RWPE2 (cell line): Measurements from ENCODE around the gene GGT5.
A peak's percentile ranks its signal among the peaks of the same experiment; 100 is the strongest.

Experiments used
- ATAC-seq: fragments of 200-7000 bp; cut with Tn5 transposase; 3 replicates; pipeline ENCODE4 v1.9.1; 2021; ENCODE audit warnings: low read depth
- DNase-seq: peaks from one replicate; pipeline ENCODE4 v3.0.0-alpha.2; 2020; ENCODE audit warnings: low spot score
- H3K27ac ChIP-seq: fragments of 450-650 bp; 2 replicates; pipeline ENCODE4 v1.5.1; 2017; ENCODE audit warnings: mild to moderate bottlenecking; ENCODE audit not compliant: poor library complexity, severe bottlenecking
- H3K27me3 ChIP-seq: fragments of 250-450 bp; sonication (Bioruptor Pico); 2 replicates; pipeline ENCODE4 v1.5.1; 2021; ENCODE audit warnings: mild to moderate bottlenecking, moderate library complexity; ENCODE audit not compliant: insufficient read depth, poor library complexity, severe bottlenecking
- H3K36me3 ChIP-seq: fragments of 250-450 bp; sonication (Bioruptor Pico); 2 replicates; pipeline ENCODE4 v1.5.1; 2020; ENCODE audit warnings: low read depth, mild to moderate bottlenecking, moderate library complexity
- H3K4me1 ChIP-seq: fragments of 250-450 bp; sonication (Bioruptor Pico); 2 replicates; pipeline ENCODE4 v1.5.1; 2021; ENCODE audit warnings: mild to moderate bottlenecking, moderate library complexity; ENCODE audit not compliant: insufficient read depth, poor library complexity, severe bottlenecking
- H3K4me3 ChIP-seq: fragments of 250-450 bp; sonication (Bioruptor Pico); 2 replicates; pipeline ENCODE4 v1.5.1; 2021; ENCODE audit warnings: mild to moderate bottlenecking, moderate library complexity; ENCODE audit not compliant: severe bottlenecking
- H3K9me3 ChIP-seq: fragments of 250-450 bp; sonication (Bioruptor Pico); 2 replicates; pipeline ENCODE4 v1.5.1; 2021; ENCODE audit warnings: mild to moderate bottlenecking, moderate library complexity; ENCODE audit not compliant: severe bottlenecking
- TF ChIP-seq, protein P1 (sequence below): fragments of 450-650 bp; IDR thresholded peaks from one replicate; pipeline ENCODE4 v1.5.1; 2017; ENCODE audit warnings: mild to moderate bottlenecking, moderate library complexity; ENCODE audit not compliant: poor library complexity, severe bottlenecking

Gene GGT5

DNA sequence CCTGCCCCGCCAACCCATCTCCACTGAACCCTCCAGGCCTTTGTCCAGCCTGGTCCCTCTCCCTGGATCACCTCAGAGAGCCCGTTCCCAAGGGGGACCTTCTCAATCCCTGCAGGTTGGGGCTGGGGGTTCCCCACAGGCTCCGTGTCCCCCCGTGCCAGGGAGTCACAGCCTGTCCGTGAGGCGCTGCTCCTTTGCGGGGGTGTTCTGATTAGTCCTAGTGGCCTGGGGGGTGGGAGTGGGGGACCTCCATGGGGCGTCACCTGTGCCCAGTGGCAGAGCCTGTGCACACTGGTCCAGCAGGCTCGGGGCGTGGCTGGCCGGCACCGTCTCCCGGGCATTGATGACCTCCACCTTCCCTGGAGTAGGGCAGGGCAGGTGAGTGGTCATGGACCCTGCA is 11.6 kb downstream of the GGT5 start:
- no peak overlapping the region for H3K27ac ChIP-seq
- TF ChIP-seq, protein P1, sequence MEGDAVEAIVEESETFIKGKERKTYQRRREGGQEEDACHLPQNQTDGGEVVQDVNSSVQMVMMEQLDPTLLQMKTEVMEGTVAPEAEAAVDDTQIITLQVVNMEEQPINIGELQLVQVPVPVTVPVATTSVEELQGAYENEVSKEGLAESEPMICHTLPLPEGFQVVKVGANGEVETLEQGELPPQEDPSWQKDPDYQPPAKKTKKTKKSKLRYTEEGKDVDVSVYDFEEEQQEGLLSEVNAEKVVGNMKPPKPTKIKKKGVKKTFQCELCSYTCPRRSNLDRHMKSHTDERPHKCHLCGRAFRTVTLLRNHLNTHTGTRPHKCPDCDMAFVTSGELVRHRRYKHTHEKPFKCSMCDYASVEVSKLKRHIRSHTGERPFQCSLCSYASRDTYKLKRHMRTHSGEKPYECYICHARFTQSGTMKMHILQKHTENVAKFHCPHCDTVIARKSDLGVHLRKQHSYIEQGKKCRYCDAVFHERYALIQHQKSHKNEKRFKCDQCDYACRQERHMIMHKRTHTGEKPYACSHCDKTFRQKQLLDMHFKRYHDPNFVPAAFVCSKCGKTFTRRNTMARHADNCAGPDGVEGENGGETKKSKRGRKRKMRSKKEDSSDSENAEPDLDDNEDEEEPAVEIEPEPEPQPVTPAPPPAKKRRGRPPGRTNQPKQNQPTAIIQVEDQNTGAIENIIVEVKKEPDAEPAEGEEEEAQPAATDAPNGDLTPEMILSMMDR: no peak
- no peaks in the 10 kb centered on the region for H3K4me1 ChIP-seq
- no peaks in the 10 kb centered on the region for H3K27me3 ChIP-seq
- H3K4me3 ChIP-seq: no peak overlapping the region
- no peak for ATAC-seq
- no peaks in the 10 kb centered on the region for H3K9me3 ChIP-seq
- no peak for DNase-seq
- no peaks in the 10 kb centered on the region for H3K36me3 ChIP-seq

DNA sequence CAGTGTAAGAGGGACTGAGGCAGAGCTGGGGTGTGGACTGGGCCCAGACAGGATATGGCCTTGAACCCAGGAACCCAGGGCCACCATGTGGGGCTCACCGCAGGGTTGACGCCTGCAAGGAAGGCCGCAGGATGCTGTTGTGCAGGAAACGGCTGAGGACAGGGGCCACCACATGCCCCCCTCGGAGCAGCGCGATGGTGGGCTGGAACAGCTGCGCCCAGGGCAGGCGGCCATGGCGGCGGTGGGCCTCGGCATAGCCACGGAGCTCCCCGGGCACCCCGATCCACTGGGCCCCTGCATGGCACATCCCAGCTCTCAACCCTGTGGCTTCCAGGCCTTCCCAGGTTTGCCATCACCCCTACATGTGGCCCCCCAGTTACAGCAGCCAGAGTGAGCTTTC is 12.2 kb downstream of the GGT5 start:
- H3K9me3 ChIP-seq: no peaks in the 10 kb centered on the region
- no peaks in the 10 kb centered on the region for H3K27me3 ChIP-seq
- H3K36me3 ChIP-seq: no peaks in the 10 kb centered on the region
- DNase-seq (no peak), ATAC-seq (no peak)
- no peaks in the 10 kb centered on the region for H3K4me1 ChIP-seq
- TF ChIP-seq, protein P1: no peak
- no peak overlapping the region for H3K4me3 ChIP-seq
- H3K27ac ChIP-seq: no peak overlapping the region

DNA sequence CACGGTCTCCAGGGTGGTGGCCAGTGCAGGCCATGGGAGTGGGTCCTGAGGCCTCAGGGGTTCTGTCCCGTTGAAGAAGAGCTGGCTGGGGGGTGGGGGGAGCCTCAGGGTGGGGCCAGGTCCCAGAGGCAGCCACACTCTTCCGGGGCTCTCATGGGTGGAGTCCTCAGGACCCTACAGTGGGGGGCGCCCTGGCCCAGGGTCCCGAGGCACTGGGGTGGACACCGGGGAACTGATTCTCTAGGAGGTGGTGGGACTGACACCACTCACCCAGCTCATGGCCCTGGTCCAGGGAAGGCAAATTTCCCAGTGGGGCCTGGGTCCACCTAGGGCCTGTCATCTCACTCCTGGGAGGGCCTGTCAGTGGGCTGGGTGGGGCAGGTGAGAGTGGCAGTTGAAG is 12.8 kb downstream of the GGT5 start:
- ATAC-seq (no peak), DNase-seq (no peak)
- H3K4me1 ChIP-seq: no peaks in the 10 kb centered on the region
- no peak overlapping the region for H3K27ac ChIP-seq
- H3K36me3 ChIP-seq: no peaks in the 10 kb centered on the region
- H3K9me3 ChIP-seq: no peaks in the 10 kb centered on the region
- TF ChIP-seq, protein P1: no peak
- no peaks in the 10 kb centered on the region for H3K27me3 ChIP-seq
- H3K4me3 ChIP-seq: no peak overlapping the region

DNA sequence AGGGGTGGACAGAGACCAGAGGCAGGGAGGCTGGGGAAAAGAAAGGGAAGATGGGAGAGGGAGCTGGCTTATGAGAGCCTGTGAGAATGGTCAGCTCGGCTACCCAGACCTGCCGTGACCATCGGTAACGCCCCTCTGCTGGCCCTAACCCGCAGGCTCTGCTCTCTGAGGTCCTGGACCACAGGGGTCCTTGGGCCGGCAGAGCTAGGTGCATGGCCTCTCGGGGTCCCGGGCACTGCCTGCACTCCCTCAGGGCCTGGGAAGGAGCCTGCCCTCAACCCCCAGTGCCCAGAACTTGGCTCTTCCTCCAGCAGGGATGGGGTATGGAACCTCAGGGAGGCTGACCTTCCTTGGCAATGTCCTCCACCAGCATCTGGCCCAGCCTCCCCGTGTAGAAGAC is 13.2 kb downstream of the GGT5 start:
- no peak overlapping the region for H3K27ac ChIP-seq
- no peaks in the 10 kb centered on the region for H3K36me3 ChIP-seq
- H3K4me3 ChIP-seq: no peak overlapping the region
- TF ChIP-seq, protein P1: no peak
- H3K27me3 ChIP-seq: no peaks in the 10 kb centered on the region
- H3K9me3 ChIP-seq: no peaks in the 10 kb centered on the region
- DNase-seq (no peak), ATAC-seq (no peak)
- H3K4me1 ChIP-seq: no peaks in the 10 kb centered on the region

DNA sequence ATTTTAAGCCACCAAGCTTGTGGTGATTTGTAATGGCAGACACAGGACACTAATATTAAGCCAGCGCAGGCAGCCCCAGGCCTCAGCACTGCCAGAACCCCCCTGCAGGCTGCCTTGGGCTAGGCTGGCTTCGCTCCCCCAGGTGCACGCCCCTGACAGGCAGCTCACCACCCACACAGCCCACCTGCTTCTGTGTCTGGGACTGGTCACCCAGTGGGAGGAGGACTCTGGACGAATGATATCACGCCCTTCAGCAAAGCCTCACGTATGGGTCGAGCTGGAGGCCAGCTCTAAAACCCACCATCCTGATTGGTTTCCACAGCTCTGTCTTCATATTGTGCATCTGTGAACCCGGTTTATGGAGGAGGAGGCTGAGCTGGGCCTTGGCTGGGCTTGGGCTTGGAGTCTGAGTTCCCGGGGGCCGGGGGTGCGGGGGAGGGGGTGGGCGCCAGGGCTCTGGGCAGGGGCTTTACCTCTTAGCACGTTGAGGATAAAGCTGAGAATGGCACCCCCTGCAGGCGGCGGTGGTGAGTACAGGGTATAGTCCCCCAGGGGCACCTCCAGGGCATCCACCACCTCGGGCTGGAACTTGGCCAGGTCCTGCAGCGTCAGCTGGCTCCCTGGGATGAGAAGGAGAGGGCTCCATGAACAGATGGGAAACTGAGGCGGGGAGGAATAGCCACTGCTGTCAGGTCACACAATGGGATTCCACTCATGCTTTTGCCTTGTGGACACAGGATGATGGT is 13.8 kb downstream of the GGT5 start:
- Histone ChIP-seq H3K4me1 (no peaks in the 10 kb centered on the region), H3K27me3 (no peaks in the 10 kb centered on the region), H3K36me3 (no peaks in the 10 kb centered on the region), H3K27ac (no peak overlapping the region), H3K4me3 (no peak overlapping the region), H3K9me3 (no peaks in the 10 kb centered on the region)
- TF ChIP-seq, protein P1: peak; percentile 3
- no peak for ATAC-seq
- no peak for DNase-seq
